Measurements from ENCODE around the gene MUC15.

DNA sequence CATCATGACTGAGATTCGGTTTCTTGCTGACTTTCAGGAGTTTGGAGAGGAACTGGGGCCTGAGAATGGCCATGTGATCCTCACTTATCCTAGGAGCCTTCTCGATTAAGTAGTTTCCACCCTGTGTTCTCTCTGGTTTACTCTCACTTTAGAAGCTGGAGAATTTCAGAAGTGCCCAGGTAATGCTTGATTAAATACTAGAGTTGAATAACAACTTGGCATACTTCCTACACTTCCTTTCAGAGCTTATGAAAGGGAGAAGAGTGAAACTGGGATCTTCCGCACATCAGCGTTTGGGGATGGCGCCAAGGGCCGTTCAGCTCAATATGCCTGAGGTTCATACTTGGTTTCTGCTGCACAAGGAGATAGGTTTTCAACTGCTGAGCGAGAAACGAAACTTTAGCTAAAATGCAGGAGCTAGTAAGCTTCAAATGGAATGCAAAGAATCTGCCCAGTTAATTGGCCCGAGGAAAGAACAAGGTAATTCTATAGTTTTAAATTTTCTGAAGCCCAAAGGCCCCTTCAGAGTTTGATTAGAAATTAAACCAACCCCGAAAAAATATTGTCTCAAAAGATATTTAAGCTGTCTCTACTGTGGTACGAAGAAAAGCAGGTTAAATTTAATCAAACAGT is 823 bp upstream of the MUC15 start:
- TF ChIP-seq, protein P1, sequence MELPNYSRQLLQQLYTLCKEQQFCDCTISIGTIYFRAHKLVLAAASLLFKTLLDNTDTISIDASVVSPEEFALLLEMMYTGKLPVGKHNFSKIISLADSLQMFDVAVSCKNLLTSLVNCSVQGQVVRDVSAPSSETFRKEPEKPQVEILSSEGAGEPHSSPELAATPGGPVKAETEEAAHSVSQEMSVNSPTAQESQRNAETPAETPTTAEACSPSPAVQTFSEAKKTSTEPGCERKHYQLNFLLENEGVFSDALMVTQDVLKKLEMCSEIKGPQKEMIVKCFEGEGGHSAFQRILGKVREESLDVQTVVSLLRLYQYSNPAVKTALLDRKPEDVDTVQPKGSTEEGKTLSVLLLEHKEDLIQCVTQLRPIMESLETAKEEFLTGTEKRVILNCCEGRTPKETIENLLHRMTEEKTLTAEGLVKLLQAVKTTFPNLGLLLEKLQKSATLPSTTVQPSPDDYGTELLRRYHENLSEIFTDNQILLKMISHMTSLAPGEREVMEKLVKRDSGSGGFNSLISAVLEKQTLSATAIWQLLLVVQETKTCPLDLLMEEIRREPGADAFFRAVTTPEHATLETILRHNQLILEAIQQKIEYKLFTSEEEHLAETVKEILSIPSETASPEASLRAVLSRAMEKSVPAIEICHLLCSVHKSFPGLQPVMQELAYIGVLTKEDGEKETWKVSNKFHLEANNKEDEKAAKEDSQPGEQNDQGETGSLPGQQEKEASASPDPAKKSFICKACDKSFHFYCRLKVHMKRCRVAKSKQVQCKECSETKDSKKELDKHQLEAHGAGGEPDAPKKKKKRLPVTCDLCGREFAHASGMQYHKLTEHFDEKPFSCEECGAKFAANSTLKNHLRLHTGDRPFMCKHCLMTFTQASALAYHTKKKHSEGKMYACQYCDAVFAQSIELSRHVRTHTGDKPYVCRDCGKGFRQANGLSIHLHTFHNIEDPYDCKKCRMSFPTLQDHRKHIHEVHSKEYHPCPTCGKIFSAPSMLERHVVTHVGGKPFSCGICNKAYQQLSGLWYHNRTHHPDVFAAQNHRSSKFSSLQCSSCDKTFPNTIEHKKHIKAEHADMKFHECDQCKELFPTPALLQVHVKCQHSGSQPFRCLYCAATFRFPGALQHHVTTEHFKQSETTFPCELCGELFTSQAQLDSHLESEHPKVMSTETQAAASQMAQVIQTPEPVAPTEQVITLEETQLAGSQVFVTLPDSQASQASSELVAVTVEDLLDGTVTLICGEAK (IDR thresholded peaks at IDR 0.05; ENCODE audit: borderline replicate concordance), result no peak
- TF ChIP-seq, protein P2, sequence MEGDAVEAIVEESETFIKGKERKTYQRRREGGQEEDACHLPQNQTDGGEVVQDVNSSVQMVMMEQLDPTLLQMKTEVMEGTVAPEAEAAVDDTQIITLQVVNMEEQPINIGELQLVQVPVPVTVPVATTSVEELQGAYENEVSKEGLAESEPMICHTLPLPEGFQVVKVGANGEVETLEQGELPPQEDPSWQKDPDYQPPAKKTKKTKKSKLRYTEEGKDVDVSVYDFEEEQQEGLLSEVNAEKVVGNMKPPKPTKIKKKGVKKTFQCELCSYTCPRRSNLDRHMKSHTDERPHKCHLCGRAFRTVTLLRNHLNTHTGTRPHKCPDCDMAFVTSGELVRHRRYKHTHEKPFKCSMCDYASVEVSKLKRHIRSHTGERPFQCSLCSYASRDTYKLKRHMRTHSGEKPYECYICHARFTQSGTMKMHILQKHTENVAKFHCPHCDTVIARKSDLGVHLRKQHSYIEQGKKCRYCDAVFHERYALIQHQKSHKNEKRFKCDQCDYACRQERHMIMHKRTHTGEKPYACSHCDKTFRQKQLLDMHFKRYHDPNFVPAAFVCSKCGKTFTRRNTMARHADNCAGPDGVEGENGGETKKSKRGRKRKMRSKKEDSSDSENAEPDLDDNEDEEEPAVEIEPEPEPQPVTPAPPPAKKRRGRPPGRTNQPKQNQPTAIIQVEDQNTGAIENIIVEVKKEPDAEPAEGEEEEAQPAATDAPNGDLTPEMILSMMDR (IDR thresholded peaks at IDR 0.05 in 2 of 3, conservative IDR thresholded peaks at IDR 0.05 in 1 of 3; ENCODE audit: control insufficient read depth in 2 of 3, extremely low read depth in 1 of 3, insufficient read depth in 1 of 3, low read depth in 3 of 3, low read length in 3 of 3), result no peak
- TF ChIP-seq BHLHE40 (IDR thresholded peaks at IDR 0.05; ENCODE audit: borderline replicate concordance in 1 of 2, low read depth in 2 of 2, low read length in 1 of 2), result no peak
- TF ChIP-seq, protein P3, sequence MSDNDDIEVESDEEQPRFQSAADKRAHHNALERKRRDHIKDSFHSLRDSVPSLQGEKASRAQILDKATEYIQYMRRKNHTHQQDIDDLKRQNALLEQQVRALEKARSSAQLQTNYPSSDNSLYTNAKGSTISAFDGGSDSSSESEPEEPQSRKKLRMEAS (IDR thresholded peaks at IDR 0.05; ENCODE audit: low read depth, low read length), result no peak
- no peak for TF ChIP-seq HDGF (IDR thresholded peaks at IDR 0.05)
- no peak for TF ChIP-seq NRF1 (conservative IDR thresholded peaks at IDR 0.05; ENCODE audit: low read depth, low read length)
- TF ChIP-seq RFX5 (IDR thresholded peaks at IDR 0.05; ENCODE audit: low read depth, low read length), result no peak
- TF ChIP-seq, protein P4, sequence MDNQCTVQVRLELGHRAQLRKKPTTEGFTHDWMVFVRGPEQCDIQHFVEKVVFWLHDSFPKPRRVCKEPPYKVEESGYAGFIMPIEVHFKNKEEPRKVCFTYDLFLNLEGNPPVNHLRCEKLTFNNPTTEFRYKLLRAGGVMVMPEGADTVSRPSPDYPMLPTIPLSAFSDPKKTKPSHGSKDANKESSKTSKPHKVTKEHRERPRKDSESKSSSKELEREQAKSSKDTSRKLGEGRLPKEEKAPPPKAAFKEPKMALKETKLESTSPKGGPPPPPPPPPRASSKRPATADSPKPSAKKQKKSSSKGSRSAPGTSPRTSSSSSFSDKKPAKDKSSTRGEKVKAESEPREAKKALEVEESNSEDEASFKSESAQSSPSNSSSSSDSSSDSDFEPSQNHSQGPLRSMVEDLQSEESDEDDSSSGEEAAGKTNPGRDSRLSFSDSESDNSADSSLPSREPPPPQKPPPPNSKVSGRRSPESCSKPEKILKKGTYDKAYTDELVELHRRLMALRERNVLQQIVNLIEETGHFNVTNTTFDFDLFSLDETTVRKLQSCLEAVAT (IDR thresholded peaks at IDR 0.05), result no peak
- no peak for TF ChIP-seq MYB (IDR thresholded peaks at IDR 0.05; ENCODE audit: borderline replicate concordance, low read depth, low read length)
- no peak for TF ChIP-seq POU2F2 (IDR thresholded peaks at IDR 0.05; ENCODE audit: borderline replicate concordance, low read depth, low read length)
